ENCODE results near the gene GSTA4.

GRCh38 chr6:53014063-53014462, 19.0 kb upstream of the GSTA4 start:
- no peak for TF ChIP-seq POLR2A (IDR thresholded peaks at IDR 0.05; ENCODE audit: low read depth, low read length)
- no peak for TF ChIP-seq SPI1 (IDR thresholded peaks at IDR 0.05; ENCODE audit: low read depth, low read length)
- TF ChIP-seq POLR2AphosphoS5 (IDR thresholded peaks at IDR 0.05; ENCODE audit: low read depth, low read length) = no peak
- TF ChIP-seq TAF1 (IDR thresholded peaks at IDR 0.05; ENCODE audit: low read depth, low read length) = no peak
